ENCODE measurements around the gene MGAT5. TPM values are rescaled to one million over a fixed set of nuclear protein-coding genes. Genes with fewer than 3 reads are reported as not detected.

Gene MGAT5
- total RNA-seq, 1 donor from 2014 or later, result 37.5 TPM

GRCh38 chr2:134299334-134299733 lies 45.5 kb downstream of the MGAT5 start:
- DNase-seq (ENCODE audit: low spot score), result no peak

- no peak for DNase-seq (ENCODE audit: low spot score)
These were observed 46.7 kb downstream of the MGAT5 start for GRCh38 chr2:134300585-134300984.

GRCh38 chr2:134301099-134301927 lies 47.4 kb downstream of the MGAT5 start:
- DNase-seq (ENCODE audit: low spot score), result no peak

GRCh38 chr2:134301928-134302260 lies 48.0 kb downstream of the MGAT5 start:
- DNase-seq (ENCODE audit: low spot score), result no peak

GRCh38 chr2:134304394-134305108 lies 50.7 kb downstream of the MGAT5 start:
- DNase-seq (ENCODE audit: low spot score), result no peak

- no peak for DNase-seq (ENCODE audit: low spot score)
These were observed 51.2 kb downstream of the MGAT5 start for GRCh38 chr2:134305109-134305491.

- no peak for DNase-seq (ENCODE audit: low spot score)
These were observed 52.6 kb downstream of the MGAT5 start for GRCh38 chr2:134306521-134306920.

GRCh38 chr2:134307334-134307733 lies 53.5 kb downstream of the MGAT5 start:
- no peak for DNase-seq (ENCODE audit: low spot score)

GRCh38 chr2:134308474-134309385 lies 54.9 kb downstream of the MGAT5 start:
- DNase-seq (ENCODE audit: low spot score), result no peak

- no peak for DNase-seq (ENCODE audit: low spot score)
These were observed 56.5 kb downstream of the MGAT5 start for GRCh38 chr2:134310107-134311079.

- no peak for DNase-seq (ENCODE audit: low spot score)
These were observed 58.6 kb downstream of the MGAT5 start for GRCh38 chr2:134312482-134312881.

GRCh38 chr2:134314202-134314601 lies 60.3 kb downstream of the MGAT5 start:
- no peak for DNase-seq (ENCODE audit: low spot score)

GRCh38 chr2:134314681-134315368 lies 61.0 kb downstream of the MGAT5 start:
- no peak for DNase-seq (ENCODE audit: low spot score)

- DNase-seq (ENCODE audit: low spot score), result no peak
These were observed 61.6 kb downstream of the MGAT5 start for GRCh38 chr2:134315471-134315870.

GRCh38 chr2:134319596-134320254 lies 65.9 kb downstream of the MGAT5 start:
- DNase-seq (ENCODE audit: low spot score), result no peak

- no peak for DNase-seq (ENCODE audit: low spot score)
These were observed 67.1 kb downstream of the MGAT5 start for GRCh38 chr2:134320930-134321329.

- no peak for DNase-seq (ENCODE audit: low spot score)
These were observed 69.9 kb downstream of the MGAT5 start for GRCh38 chr2:134323777-134324176.

GRCh38 chr2:134324430-134324829 lies 70.6 kb downstream of the MGAT5 start:
- no peak for DNase-seq (ENCODE audit: low spot score)

- DNase-seq (ENCODE audit: low spot score), result no peak
These were observed 71.1 kb downstream of the MGAT5 start for GRCh38 chr2:134324947-134325346.
